Measurements from ENCODE around the gene CDX2.
"Not testable (repeated sequence)": the region's sequence is repeated elsewhere in the genome, so short reads cannot be mapped to it uniquely, and the experiment has no call there.

CDX2 gene, protein sequence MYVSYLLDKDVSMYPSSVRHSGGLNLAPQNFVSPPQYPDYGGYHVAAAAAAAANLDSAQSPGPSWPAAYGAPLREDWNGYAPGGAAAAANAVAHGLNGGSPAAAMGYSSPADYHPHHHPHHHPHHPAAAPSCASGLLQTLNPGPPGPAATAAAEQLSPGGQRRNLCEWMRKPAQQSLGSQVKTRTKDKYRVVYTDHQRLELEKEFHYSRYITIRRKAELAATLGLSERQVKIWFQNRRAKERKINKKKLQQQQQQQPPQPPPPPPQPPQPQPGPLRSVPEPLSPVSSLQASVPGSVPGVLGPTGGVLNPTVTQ

DNA sequence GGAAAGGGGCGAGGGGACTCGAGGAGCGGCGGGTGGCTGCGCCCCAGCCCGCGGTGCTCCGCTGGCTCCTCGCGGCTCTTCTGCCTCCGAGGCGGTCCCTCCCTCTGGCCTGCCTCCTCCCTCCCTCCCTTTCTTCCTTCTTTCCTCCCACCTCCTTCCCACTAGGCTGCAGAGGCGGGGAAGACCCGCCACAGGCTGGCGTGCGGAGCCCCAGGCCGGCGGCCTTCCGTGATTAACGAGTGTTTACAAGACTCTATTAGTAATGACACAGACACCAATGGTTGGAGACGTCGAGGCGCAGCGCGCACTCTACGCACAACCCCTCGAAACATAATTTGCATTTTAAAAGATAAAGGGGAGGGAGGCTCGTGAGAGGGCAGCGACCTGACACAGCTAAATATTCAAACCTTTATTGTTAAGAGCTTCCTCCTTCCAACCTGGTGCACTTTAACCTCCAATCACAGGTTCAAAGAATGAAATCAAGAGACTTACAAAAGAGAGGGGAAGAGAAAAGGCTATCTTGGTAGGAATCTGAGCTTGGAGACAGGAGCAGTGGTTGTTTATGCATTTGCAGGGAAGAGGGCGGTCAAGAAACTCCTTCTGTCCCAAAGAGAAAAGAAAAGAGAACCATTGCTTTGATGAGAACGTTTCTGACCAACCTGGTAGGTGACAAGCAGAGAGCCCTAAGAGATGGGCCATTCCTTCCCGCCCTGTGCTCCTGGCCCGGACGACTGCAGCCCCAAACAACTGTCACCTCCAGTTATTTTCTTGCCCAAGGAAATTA lies at the start of gene CDX2:
CDX2 (minus strand) TSS at position 234 of the 784 bp plus-strand sequence. CDS start 309 bp downstream, outside the sequence.
- no peak for DNase-seq (ENCODE audit: low read depth, low spot score)

DNA sequence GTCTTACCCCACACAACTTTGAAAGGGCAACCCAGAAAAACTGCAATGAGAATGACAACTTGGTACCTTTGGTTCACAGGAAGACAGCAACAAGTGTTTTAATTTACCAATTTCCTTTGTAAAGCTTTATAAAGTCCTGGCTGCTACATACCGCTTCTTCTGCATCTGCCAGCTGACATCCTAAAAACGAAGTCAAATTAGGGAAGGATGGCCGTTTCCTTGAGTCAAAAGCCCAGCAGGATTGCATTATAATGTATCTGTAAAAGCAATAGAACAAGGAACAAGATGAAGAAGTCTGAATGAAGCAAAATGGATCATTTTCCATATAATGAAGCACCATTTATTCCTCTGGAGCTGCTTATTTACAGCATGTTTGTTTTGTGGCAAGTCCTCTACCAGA lies 45.2 kb upstream of the CDX2 start:
- DNase-seq (ENCODE audit: low read depth, low spot score), result no peak

DNA sequence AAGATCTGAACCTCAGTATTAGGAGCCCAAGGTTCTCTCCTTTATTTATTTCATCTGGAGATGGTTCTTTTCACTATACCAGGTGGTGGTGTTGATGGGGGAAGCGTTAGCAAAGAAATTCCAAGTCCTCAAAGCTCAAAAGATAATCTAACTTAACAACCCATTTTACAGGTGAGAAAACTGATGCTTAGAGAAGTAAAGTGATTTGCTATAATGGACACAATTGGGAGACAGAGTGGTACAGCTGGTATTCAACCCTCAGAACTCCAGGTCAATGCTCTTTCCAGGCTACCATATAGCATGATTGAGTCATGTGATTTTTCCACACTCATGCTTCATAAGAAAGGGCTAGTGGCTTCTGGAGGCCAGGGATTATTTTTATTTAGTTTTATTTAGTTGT lies 44.4 kb upstream of the CDX2 start:
- DNase-seq (ENCODE audit: low read depth, low spot score), result no peak

DNA sequence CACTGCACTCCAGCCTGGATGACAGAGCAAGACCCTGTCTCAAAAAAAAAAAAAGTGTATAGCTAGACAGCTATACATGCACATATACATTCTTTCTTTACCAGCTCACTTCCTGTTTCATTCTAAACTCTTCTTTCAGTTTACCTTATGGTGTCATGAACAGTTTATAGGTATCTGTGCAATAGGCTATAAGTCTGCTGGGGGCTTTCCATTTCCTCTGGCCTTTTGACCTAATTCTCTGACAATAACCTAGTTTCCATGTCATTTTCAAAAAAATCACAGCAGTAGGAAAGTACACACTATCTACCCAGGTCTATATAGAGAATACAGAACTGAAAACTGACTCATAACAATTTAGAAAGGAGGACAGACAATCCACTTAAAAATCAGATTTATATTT lies 43.8 kb upstream of the CDX2 start:
- no peak for DNase-seq (ENCODE audit: low read depth, low spot score)

DNA sequence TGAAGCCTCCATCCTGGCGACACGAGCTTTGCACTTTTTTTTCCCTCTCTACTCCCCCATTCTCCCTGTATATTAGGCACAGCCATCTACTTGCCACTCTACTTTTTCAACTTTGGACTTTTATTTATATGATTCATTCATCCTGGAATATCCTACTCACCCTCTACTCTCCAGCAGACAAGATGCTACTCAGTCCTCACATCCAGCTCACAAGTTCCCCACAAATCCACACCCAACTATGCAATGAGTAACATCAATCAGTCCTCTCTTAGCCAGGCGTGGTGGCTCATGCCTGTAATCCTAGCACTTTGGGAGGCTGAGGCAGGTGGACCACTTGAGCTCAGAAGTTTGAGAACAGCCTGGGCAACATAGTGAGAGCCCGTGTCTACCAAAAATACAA lies 43.3 kb upstream of the CDX2 start:
- DNase-seq (ENCODE audit: low read depth, low spot score), result no peak

DNA sequence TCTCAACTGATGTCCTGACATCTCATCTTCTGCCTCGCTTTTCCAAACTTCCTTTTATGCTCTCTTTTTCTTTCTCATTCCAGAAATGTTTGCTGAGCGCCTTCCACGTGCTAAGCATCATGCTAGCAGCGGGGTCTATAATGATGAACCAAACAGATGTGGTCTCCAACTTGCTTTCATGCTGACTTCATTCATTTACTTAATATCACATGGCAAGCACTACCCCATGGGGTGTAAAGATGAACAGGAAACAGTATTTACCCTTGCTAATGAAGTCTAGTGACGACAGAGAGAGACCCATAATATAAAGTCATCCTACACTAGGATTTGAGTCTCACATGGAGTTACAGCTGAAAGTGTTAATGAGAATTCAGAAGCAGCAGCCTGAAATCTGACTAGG lies 40.9 kb upstream of the CDX2 start:
- DNase-seq (ENCODE audit: low read depth, low spot score), result no peak

DNA sequence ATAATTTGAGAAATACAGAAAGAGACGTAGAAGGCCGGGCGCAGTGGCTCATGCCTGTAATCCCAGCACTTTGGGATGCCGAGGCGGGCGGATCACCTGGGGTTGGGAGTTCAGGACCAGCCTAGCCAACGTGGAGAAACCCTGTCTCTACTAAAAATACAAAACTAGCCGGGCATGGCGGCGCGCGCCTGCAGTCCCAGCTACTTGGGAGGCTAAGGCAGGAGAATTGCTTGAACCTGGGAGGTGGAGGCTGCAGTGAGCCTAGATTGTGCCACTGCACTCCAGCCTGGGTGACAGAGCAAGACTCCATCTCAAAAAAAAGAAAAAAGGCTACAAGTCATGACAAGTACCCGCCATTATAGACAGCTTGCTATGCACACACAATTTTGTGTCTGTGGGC lies 35.9 kb upstream of the CDX2 start:
- not testable (repeated sequence) for DNase-seq (ENCODE audit: low read depth, low spot score)

DNA sequence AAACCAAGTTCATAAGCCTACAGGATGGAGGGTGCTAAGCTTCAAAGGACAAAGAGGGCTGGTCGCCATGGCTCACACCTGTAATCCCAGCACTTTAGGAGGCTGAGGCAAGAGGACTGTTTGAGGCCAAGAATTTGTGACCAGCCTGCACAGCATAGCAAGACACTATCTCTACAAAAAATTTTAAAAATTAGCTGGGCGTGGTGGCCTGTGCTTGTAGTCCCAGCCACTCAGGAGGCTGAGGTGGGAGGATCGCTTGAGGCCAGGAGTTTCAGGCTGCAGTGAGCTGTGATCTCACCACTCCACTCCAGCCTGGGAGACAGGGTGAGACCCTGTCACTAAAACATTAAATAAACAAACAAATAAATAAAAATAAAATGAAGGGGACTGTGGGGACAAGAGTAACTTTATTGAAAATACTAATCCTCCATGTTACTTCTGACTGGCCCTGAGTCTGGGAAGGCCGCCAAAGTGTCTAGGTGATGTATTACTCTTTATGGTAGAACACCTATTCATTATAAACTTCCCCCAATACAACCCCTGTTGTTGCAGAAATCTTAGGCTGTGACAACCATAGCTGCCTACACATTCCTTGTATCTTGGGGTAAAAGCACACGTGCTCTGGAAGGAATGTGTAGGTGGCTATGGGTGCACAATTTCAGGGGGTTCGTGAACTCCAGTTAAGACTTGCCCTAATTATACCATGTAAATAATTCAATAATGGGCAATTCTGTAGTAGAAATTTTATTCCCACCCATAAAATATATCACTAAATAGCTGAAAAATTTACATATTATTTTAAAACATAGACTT lies 34.0 kb upstream of the CDX2 start:
- no peak for DNase-seq (ENCODE audit: low read depth, low spot score)

DNA sequence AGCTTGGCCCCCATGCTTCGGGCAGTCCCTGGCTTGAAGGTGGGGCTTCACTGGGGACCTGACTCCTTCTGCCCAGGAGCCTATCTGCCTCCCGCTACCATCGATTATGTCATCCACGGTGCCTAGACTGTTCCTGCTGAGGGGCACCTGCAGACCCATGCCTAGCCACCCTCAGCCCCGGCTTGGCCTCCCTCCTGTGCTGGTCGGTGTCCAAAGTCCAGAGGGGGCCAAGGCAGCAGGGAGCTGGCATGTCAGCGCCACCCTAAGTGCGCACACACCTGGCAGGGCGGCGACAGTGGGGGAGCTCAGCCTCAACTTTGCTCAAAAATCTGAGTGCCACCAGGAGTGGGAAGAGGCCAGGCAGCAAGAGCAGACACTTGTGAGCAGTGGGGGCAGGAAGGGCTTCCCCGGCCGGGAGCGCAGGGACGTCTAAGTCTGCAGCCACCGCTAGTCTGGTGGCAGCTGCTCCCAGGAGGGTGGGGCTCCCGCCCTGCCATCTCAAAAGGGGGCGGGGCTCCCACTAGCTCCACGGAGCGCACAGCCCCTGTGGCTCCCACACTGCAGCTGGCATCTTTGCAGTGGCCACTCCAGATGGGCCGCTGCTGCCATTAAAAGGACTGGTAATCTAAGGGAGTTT lies 32.8 kb upstream of the CDX2 start:
- no peak for DNase-seq (ENCODE audit: low read depth, low spot score)

DNA sequence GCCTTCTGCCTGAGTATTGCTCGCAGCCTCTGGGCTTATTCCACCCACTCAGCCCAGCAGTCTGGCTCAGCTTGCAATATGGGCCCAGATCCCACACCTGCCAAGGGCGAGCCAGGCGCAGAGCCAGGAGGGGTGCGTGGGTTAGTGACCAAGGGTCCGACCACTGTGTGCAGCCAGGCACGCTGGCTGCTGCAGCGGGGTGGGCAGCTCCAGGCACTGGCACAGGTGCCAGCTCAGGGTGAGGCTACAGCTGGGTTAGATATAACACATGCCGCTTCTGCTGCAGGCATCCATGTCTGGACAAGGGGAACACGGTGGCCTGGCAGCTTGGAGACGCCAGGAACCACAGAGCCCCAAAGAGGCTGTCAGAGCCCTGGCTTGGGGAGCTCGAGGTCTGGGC lies 31.9 kb upstream of the CDX2 start:
- no peak for DNase-seq (ENCODE audit: low read depth, low spot score)

DNA sequence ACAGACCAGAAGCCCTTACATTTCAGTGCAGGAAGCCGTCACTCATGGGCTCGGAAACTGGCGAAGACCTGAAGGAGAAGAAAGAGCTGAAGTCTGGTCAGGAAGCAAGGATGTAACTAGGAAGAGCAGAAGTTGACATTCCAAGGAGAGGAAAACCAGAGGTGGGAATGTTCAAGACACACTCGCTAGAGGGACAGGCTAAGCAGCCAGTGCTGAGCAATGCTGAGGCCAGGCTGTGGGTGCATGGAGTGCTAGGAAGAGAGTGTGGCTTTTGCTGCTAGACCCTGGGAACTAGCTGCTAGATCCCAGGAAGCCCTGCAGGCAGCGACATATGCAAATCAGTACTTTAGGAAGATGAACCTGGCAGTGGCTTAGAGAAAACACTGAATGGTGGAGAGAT lies 31.5 kb upstream of the CDX2 start:
- no peak for DNase-seq (ENCODE audit: low read depth, low spot score)

DNA sequence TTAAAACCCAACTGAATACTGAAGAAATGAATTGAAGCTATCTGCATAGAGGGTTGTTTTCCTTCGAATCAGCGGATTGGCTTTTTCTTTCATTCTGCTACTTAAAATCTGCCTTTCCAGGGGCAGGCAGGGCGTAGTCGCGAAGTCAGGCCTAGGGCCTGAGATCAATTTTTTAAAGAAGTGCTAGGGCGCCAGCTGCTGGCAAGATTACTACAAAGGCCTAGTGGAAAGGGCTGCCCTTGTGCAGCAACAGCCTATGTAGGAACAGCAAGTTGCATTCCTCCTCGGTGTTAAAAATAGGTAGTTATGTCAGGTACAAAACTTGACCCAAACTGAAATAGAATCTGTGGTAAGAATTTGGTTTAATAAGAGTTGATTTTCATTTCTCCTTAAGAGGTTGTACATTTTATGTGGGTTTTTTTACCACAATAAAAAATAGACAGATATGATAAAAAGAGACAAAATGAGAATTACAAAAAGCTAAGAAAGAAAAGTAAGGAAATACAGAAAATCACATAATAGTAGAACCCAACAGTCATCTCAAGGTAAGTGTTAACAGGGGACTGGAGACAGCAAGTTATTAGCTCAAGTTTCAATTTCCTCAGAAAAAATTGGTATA lies 28.9 kb upstream of the CDX2 start:
- DNase-seq (ENCODE audit: low read depth, low spot score), result no peak

DNA sequence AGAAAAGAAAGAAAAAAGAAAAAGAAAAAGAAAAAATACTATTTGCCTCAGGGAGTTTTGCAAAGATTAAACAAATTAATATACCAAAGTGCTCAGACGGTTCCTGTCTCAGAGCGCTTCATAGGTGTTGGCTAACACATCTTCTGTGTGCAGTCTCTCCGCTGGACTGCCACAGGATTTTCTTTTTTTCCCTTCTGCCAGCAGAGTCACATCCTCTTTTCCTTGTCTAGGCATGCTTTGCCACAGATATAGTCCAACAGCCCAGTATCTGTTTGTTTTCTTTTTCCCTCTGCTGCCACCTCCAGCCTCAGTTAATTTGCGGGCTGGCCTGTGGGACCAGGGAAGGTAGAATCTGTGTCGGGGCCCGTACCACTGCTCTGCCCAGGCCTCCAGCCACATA lies 22.8 kb upstream of the CDX2 start:
- DNase-seq (ENCODE audit: low read depth, low spot score), result no peak

DNA sequence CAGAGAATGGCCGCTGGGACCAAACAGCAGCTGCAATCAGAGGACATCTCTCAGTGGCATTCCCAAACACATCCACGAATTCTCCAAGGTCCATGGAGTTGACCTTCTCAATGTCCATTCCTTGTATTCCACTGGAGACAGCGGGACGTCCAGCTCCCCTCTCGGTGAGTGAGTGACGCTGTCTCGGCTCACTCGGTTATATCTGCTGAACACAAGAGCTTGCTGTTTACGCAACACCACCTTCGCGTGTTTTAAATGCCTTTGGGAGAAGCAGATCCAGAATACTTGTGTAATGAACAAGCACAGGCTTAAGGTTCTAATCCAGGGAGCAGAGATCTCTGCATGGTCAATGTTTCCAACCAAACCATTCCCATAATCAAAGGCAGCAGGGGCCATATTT lies 19.4 kb upstream of the CDX2 start, which contains the start of gene URAD:
URAD (minus strand) TSS at position 174 of the 400 bp plus-strand sequence; CDS start at position 118, 56 bp downstream.
- no peak for DNase-seq (ENCODE audit: low read depth, low spot score)

DNA sequence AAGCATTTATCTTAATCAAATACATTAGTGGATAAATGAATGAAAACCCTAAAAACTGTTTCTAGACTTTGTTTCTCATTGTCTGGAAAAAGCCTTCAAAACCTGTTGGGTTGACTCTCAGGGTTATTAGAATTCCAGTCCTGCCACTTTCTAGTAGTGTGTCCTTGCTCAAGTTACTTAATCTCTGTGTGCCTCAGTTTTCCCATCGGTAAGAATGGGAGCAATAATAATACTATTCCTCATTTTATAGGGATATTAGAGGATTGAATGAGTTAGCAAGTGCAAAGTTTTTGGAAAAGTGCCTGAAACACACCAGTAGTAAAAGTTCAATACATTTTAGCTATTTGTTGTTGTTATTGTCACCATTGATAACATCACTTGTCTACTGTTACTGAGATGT lies 16.5 kb upstream of the CDX2 start:
- DNase-seq (ENCODE audit: low read depth, low spot score), result no peak

DNA sequence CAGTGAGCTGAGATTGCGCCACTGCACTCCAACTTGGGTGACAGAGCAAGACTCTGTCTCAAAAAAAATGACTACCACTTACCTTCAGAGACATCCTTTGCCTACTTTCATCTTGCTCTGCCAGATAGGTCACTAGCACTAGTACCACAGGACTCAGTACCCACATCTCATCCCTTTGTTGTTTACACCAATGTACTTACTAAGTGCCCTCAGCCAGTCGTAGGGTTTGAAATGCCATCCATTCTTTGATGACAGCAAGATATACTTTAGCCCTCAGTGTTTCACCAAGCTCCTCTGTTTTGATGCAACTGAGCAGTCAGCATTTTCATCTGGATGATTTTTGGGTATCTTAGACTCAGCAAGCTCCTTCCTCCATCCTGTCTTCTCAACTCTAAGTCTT lies 13.2 kb upstream of the CDX2 start:
- no peak for DNase-seq (ENCODE audit: low read depth, low spot score)

DNA sequence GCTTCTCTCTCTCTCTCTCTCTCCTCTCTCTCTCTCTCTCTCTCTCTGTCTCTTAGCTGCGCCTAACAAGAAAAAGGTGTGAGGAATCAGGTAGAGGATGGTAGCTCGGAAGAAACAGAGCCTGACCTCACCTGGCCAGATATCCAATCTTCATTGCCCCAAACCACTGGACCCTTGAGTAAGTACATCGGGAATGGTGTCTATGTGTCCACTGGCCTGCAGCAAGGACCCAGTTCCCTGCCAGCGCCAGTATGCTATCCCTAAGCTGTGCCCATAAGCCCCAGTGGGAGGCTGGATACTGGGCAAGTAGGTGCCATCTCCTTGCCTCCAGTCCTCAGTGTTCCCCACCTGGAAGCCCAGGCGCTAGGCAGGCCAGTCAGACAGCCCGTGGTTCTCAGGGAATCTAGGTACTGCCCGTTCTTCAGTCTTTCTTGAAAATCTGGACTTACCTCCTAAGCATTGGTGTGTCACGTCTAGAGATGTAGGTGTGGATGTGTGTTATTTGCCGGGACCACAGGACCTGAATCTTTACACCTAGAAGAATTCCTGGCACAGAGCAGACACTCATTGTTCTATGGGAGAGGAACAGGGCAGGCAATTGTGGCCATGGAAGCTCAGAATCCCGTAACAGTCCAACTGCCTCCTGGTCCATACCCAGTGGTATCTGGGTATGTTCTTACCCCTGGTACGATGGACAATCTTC lies 12.0 kb upstream of the CDX2 start:
- DNase-seq (ENCODE audit: low read depth, low spot score), result no peak

DNA sequence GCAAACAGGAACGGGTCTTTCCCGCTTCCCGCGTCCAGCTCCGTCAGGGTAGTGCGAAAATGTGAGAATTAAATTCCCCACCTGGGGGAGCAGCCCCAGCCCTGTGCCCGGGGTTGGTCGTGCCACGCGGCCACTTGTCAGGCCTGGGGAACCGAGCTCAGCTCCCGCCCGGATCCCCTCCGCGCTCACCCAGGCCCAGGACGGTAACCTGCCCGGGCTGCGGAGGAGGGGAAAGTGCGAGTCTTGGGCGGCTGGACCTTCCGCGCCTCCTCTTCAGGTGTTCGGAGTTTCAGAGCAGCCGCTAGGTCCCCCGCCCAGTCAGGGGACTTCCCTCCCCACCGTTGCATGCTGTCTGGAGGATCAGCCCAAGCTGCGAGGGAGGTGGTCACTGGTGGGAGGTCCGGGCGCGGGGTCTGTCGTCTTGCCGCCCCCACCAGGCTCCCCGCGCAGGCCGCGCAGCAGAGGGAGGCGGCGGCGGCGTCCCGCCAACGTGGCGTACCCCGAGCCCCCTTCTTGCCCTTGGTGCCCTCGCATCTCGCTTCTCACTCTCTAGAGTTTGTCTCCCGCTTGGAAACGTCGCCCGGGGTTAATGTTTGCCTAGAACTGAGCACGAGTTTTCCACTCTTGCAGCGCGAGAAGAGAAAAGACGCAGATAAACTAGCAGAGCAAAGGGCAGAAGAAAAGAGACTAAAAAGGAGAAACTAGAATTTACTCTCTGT lies 11.3 kb upstream of the CDX2 start:
- no peak for DNase-seq (ENCODE audit: low read depth, low spot score)

DNA sequence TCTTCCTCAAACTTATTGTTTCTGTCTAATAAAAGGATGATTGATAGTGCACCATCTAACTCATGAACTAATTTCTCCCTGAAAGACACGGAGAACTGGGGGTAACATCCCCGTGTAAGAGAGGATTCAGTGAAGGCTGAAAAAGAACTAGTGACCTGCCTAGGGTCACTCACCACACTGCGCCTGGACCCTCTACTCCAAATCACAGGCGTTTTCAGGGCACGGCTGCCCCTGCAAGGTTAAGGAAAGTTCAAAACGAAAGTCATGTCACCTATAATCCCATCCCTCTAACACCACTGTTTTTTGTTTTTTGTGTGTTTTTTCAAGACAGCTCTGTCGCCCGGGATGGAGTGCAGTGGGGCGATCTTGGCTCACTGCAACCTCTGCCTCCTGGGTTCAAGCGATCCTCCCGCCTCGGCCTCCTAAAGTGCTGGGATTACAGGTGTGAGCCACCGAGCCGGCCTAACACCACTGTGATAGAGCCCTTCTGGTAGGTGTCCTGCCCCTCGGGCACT lies 10.7 kb upstream of the CDX2 start:
- no peak for DNase-seq (ENCODE audit: low read depth, low spot score)
